ENCODE data around the gene PTPRG. TPM values are rescaled to one million over a fixed set of nuclear protein-coding genes. Genes with fewer than 3 reads are reported as not detected.

The PTPRG gene
- total and polyA plus RNA-seq, 10 of the 15 experiments (the other 5 are each of a cell fraction or from before 2014, with no cell fraction given), result 0.29 to 20.7 (median 1.4) TPM

GRCh38 chr3:61730577-61731231 lies 169.3 kb downstream of the PTPRG start:
- SMC1A ChIA-PET (ENCODE audit: uncharacterized antibody, unreplicated experiment), result interaction anchor here (1.6 kb wide), 1 partner anchor 48 kb away, joined by 3 read pairs; no protein-coding TSS in a partner anchor
- H2AFZ ChIP-seq (ENCODE audit: control insufficient read depth, low read depth, low read length), result no peak overlapping the region
- RAD21 ChIA-PET (ENCODE audit: unreplicated experiment), result no interaction called here
- no peak overlapping the region for H3K27ac ChIP-seq (ENCODE audit: control insufficient read depth, insufficient read depth)
- H3K9me3 ChIP-seq (replicated peaks; ENCODE audit: control insufficient read depth, insufficient read depth, low read length), result no peaks in the 10 kb centered on the region
- DNase-seq (ENCODE audit: low read depth, low spot score), result no peak
- no peak for FAIRE-seq
- BruUV-seq (replicated peaks), result no TSS peak
- H3K4me1 ChIP-seq (ENCODE audit: control insufficient read depth, insufficient read depth, low read length), result no peaks in the 10 kb centered on the region
- no peaks in the 10 kb centered on the region for H3K36me3 ChIP-seq (ENCODE audit: control insufficient read depth in 2 of 2, insufficient read depth in 2 of 2, low read length in 1 of 2)
- no peak overlapping the region for H3K9ac ChIP-seq (ENCODE audit: control insufficient read depth, insufficient read depth, low read length)
- H3K79me2 ChIP-seq (ENCODE audit: control insufficient read depth, insufficient read depth, low read length), result no peaks in the 10 kb centered on the region
- CTCF ChIA-PET, result no interaction called here
- POLR2A ChIA-PET, result no interaction called here
- no peak overlapping the region for H3K4me2 ChIP-seq (ENCODE audit: control insufficient read depth, insufficient read depth)
- 0% methylated on average over 2 of the region's 2 CpGs for WGBS (ENCODE audit: insufficient coverage, insufficient replicate concordance, low lambda C conversion rate, missing lambda C conversion rate)
- in situ Hi-C loops (cut with MboI), result no loop called here
- no peaks in the 10 kb centered on the region for H3K27me3 ChIP-seq (replicated peaks in 1 of 2; ENCODE audit: control insufficient read depth in 2 of 2, insufficient read depth in 2 of 2, low read length in 1 of 2)
- ATAC-seq, result 0 out of 3 replicates have a peak, but pooled peaks have one; percentile 6
- no peak overlapping the region for H3K4me3 ChIP-seq
- no peaks in the 10 kb centered on the region for H4K20me1 ChIP-seq (ENCODE audit: control insufficient read depth, insufficient read depth)
- intact Hi-C loops (cut with micrococcal nuclease; ENCODE audit: unreplicated experiment), result no loop called here
- TF ChIP-seq CBX5 (IDR thresholded peaks at IDR 0.05; ENCODE audit: low read depth) (no peak), POLR2AphosphoS2 (IDR thresholded peaks at IDR 0.05; ENCODE audit: low read depth, low read length) (no peak), RCOR1 (conservative IDR thresholded peaks at IDR 0.05; ENCODE audit: low read depth, low read length) (no peak), CBFB (IDR thresholded peaks at IDR 0.05; ENCODE audit: low read depth) (no peak), NFIC (IDR thresholded peaks at IDR 0.05; ENCODE audit: low read depth, low read length) (no peak), TCF7 (IDR thresholded peaks at IDR 0.05; ENCODE audit: borderline replicate concordance) (no peak), NR2F1 (conservative IDR thresholded peaks at IDR 0.05) (no peak), ZNF687 (IDR thresholded peaks at IDR 0.05) (no peak), ZNF207 (IDR thresholded peaks at IDR 0.05; ENCODE audit: borderline replicate concordance) (no peak), HDAC2 (IDR thresholded peaks at IDR 0.05) (no peak), CREM (IDR thresholded peaks at IDR 0.05; ENCODE audit: low read depth) (no peak), MLLT1 (IDR thresholded peaks at IDR 0.05) (no peak), NR2C2 (IDR thresholded peaks at IDR 0.05; ENCODE audit: borderline replicate concordance, control insufficient read depth, insufficient read length, low read depth) (no peak), ELK1 (IDR thresholded peaks at IDR 0.05; ENCODE audit: low read depth, low read length) (no peak), FOXM1 (IDR thresholded peaks at IDR 0.05; ENCODE audit: low read depth, low read length) (no peak), HDGF (IDR thresholded peaks at IDR 0.05) (no peak), TCF3 (IDR thresholded peaks at IDR 0.05; ENCODE audit: borderline replicate concordance, insufficient read depth, low read depth, low read length) (no peak)
